SK-N-SH treated with all-trans-retinoic acid at 6 μM for 48 hours (cell line): Measurements from ENCODE around the gene NCSTN.

ENCODE experiments used
- CSDC2 ChIP-seq: fragments of 250-450 bp; sonication (Bioruptor Pico); IDR thresholded peaks from 2 replicates; pipeline ENCODE4 v1.5.0; 2020; ENCODE audit warnings: mild to moderate bottlenecking, moderate library complexity
- ESRRG ChIP-seq: fragments of 250-450 bp; sonication (Bioruptor Pico); IDR thresholded peaks from 2 replicates; pipeline ENCODE4 v1.6.1; 2021; ENCODE audit warnings: mild to moderate bottlenecking
- GLIS3 ChIP-seq: fragments of 250-450 bp; sonication (Bioruptor Pico); IDR thresholded peaks from 2 replicates; pipeline ENCODE4 v1.5.0; 2020; ENCODE audit warnings: mild to moderate bottlenecking, moderate library complexity
- PATZ1 ChIP-seq: fragments of 250-450 bp; sonication (Bioruptor Pico); IDR thresholded peaks from 2 replicates; pipeline ENCODE4 v1.8.0; 2020; ENCODE audit warnings: mild to moderate bottlenecking, moderate library complexity, borderline replicate concordance
- PPARA ChIP-seq: fragments of 250-450 bp; sonication (Bioruptor Pico); IDR thresholded peaks from 2 replicates; pipeline ENCODE4 v1.5.0; 2020; ENCODE audit warnings: mild to moderate bottlenecking, borderline replicate concordance
- RARB ChIP-seq: fragments of 250-450 bp; sonication (Bioruptor Pico); IDR thresholded peaks from 2 replicates; pipeline ENCODE4 v1.8.0; 2021; ENCODE audit warnings: mild to moderate bottlenecking, moderate library complexity
- SNAI2 ChIP-seq: fragments of 250-450 bp; sonication (Bioruptor Pico); IDR thresholded peaks from 2 replicates; pipeline ENCODE4 v1.5.0; 2020; ENCODE audit warnings: mild to moderate bottlenecking, moderate library complexity
- TCF4 ChIP-seq: fragments of 250-450 bp; sonication (Bioruptor Pico); IDR thresholded peaks from 2 replicates; pipeline ENCODE4 v1.8.0; 2021; ENCODE audit warnings: mild to moderate bottlenecking, moderate library complexity, borderline replicate concordance
- TOX ChIP-seq: fragments of 250-450 bp; sonication (Bioruptor Pico); IDR thresholded peaks from 2 replicates; pipeline ENCODE4 v1.8.0; 2021; ENCODE audit warnings: mild to moderate bottlenecking, moderate library complexity, borderline replicate concordance
- TSHZ2 ChIP-seq: fragments of 250-450 bp; sonication (Bioruptor Pico); IDR thresholded peaks from 2 replicates; pipeline ENCODE4 v1.5.0; 2020; ENCODE audit warnings: mild to moderate bottlenecking, moderate library complexity
- ZNF565 ChIP-seq: fragments of 450-650 bp; formaldehyde crosslinking; conservative IDR thresholded peaks from 2 replicates; pipeline ENCODE4 v1.5.0; 2020; ENCODE audit warnings: low read depth, mild to moderate bottlenecking, moderate library complexity

GRCh38 chr1:160307118-160307791 is 35.9 kb upstream of the NCSTN start:
- TF ChIP-seq RARB, result no peak
- TF ChIP-seq ZNF565 (CRISPR knock-in tag), result no peak
- no peak for TF ChIP-seq ESRRG
- no peak for TF ChIP-seq TCF4 (CRISPR knock-in tag)
- TF ChIP-seq PPARA (CRISPR knock-in tag), result no peak
- TF ChIP-seq GLIS3, result no peak
- no peak for TF ChIP-seq TOX (CRISPR knock-in tag)
- no peak for TF ChIP-seq PATZ1 (CRISPR knock-in tag)
- TF ChIP-seq SNAI2, result no peak
- no peak for TF ChIP-seq TSHZ2 (CRISPR knock-in tag)
- no peak for TF ChIP-seq CSDC2 (CRISPR knock-in tag)
